Measurements from ENCODE around the gene CSK.
A peak's percentile ranks its signal among the peaks of the same experiment; 100 is the strongest.

Gene CSK

GRCh38 chr15:74769463-74770025, 12.3 kb upstream of the CSK start:
- Histone ChIP-seq H3K9me3 (ENCODE audit: control insufficient read depth, insufficient read depth, low read length) (no peaks in the 10 kb centered on the region), H3K79me2 (ENCODE audit: control insufficient read depth, low read length) (peaks cover 20% of the 10 kb centered on the region), H4K20me1 (ENCODE audit: control insufficient read depth, insufficient read depth, low read depth, low read length) (no peaks in the 10 kb centered on the region), H3K4me2 (ENCODE audit: low read length) (no peak overlapping the region), H3K27me3 (ENCODE audit: control insufficient read depth, low read length) (no peaks in the 10 kb centered on the region), H3K4me3 (ENCODE audit: low read length) (no peak overlapping the region), H3K27ac (ENCODE audit: low read depth, low read length) (no peak overlapping the region), H3K4me1 (ENCODE audit: control insufficient read depth, low read length) (peaks cover 46% of the 10 kb centered on the region), H3K36me3 (ENCODE audit: control insufficient read depth, low read length) (peaks cover 3% of the 10 kb centered on the region; the same call in 1 of the 2 replicates), H3F3A (ENCODE audit: control insufficient read depth, insufficient read depth) (no peaks in the 10 kb centered on the region), H3K9me2 (replicated peaks; ENCODE audit: control insufficient read depth, low read length) (no peaks in the 10 kb centered on the region)
- TF ChIP-seq EZH2phosphoT487 (IDR thresholded peaks at IDR 0.05; ENCODE audit: borderline replicate concordance, low read length) (no peak), CTCF (IDR thresholded peaks at IDR 0.05; ENCODE audit: low read depth, low read length, poor library complexity, severe bottlenecking) (no peak)

- Histone ChIP-seq H3K36me3 (ENCODE audit: control insufficient read depth, low read length) (peaks cover 3% of the 10 kb centered on the region; the same call in 1 of the 2 replicates), H3K79me2 (ENCODE audit: control insufficient read depth, low read length) (peaks cover 27% of the 10 kb centered on the region), H3K4me2 (ENCODE audit: low read length) (no peak overlapping the region), H3K27me3 (ENCODE audit: control insufficient read depth, low read length) (no peaks in the 10 kb centered on the region), H3K9me2 (replicated peaks; ENCODE audit: control insufficient read depth, low read length) (no peaks in the 10 kb centered on the region), H3K9me3 (ENCODE audit: control insufficient read depth, insufficient read depth, low read length) (no peaks in the 10 kb centered on the region), H3K27ac (ENCODE audit: low read depth, low read length) (no peak overlapping the region), H3F3A (ENCODE audit: control insufficient read depth, insufficient read depth) (no peaks in the 10 kb centered on the region), H4K20me1 (ENCODE audit: control insufficient read depth, insufficient read depth, low read depth, low read length) (no peaks in the 10 kb centered on the region), H3K4me3 (ENCODE audit: low read length) (no peak overlapping the region), H3K4me1 (ENCODE audit: control insufficient read depth, low read length) (peaks cover 55% of the 10 kb centered on the region)
- TF ChIP-seq EZH2phosphoT487 (IDR thresholded peaks at IDR 0.05; ENCODE audit: borderline replicate concordance, low read length): no peak
- no peak for TF ChIP-seq CTCF (IDR thresholded peaks at IDR 0.05; ENCODE audit: low read depth, low read length, poor library complexity, severe bottlenecking)
Measured at GRCh38 chr15:74770211-74770903, 11.5 kb upstream of the CSK start.

GRCh38 chr15:74773329-74773728, 8.6 kb upstream of the CSK start:
- Histone ChIP-seq H3K9me2 (replicated peaks; ENCODE audit: control insufficient read depth, low read length) (no peaks in the 10 kb centered on the region), H3K36me3 (ENCODE audit: control insufficient read depth, low read length) (peaks cover 6% of the 10 kb centered on the region; the same call in 1 of the 2 replicates), H3K27ac (ENCODE audit: low read depth, low read length) (peak overlapping the region; percentile 99), H3K27me3 (ENCODE audit: control insufficient read depth, low read length) (no peaks in the 10 kb centered on the region), H3K4me2 (ENCODE audit: low read length) (peak overlapping the region; percentile 93), H3K9me3 (ENCODE audit: control insufficient read depth, insufficient read depth, low read length) (no peaks in the 10 kb centered on the region), H3F3A (ENCODE audit: control insufficient read depth, insufficient read depth) (peaks cover 17% of the 10 kb centered on the region), H3K79me2 (ENCODE audit: control insufficient read depth, low read length) (peaks cover 35% of the 10 kb centered on the region), H3K4me1 (ENCODE audit: control insufficient read depth, low read length) (peaks cover 84% of the 10 kb centered on the region), H3K4me3 (ENCODE audit: low read length) (peak overlapping the region; percentile 6; the same call in 1 of the 2 replicates), H4K20me1 (ENCODE audit: control insufficient read depth, insufficient read depth, low read depth, low read length) (no peaks in the 10 kb centered on the region)
- TF ChIP-seq CTCF (IDR thresholded peaks at IDR 0.05; ENCODE audit: low read depth, low read length, poor library complexity, severe bottlenecking) (no peak), EZH2phosphoT487 (IDR thresholded peaks at IDR 0.05; ENCODE audit: borderline replicate concordance, low read length) (no peak)

Data from DOHH2 (cell line).